Activated CD4-positive, CD25-positive, alpha-beta regulatory T cell treated with anti-CD3 and anti-CD28 coated beads, Interleukin-2, amount 50 U/mL, for 16 hours (primary cell): ENCODE data around the gene TKT.

ENCODE experiments used
- DNase-seq: peaks from one replicate; pipeline ENCODE4 v3.0.0-alpha.2; 2020; ENCODE audit warnings: low read depth, low spot score

Gene TKT

GRCh38 chr3:53181024-53181371 is 74.8 kb downstream of the TKT start:
- no peak for DNase-seq

DNA sequence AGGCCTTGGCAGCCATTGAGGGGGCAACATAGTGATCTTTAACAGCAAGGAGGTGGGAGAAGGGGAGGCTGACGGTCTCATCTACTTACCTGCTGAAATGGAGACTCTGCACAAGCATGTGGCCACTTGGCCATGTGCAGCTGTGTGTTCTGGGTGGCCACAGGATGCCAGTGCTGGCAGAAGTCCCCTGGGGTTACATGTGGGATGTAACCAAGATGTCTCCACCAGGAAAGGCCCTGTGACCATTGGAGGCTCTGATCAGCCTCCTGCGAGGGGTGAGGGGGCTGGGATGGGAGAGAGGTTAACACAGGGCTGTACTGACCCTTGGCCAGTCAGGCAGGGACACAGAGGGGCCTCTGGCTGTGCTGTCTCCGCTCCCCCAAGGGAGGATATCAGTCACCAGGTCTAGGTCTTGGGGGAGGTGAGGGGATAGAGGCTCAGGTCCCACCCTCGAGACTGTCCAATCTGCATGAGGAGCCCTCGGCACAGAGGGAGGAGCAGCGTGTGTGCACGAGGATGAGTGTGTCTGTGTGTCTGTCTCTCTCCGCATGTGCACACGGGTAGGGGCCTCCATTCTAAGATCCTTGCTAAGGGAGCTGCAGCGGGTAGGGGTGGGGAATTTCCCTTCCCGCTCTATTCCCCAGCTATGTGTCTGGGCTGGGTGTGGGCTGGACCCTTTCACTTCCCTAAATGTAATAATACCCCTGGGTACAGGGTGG is 75.4 kb downstream of the TKT start:
- no peak for DNase-seq

DNA sequence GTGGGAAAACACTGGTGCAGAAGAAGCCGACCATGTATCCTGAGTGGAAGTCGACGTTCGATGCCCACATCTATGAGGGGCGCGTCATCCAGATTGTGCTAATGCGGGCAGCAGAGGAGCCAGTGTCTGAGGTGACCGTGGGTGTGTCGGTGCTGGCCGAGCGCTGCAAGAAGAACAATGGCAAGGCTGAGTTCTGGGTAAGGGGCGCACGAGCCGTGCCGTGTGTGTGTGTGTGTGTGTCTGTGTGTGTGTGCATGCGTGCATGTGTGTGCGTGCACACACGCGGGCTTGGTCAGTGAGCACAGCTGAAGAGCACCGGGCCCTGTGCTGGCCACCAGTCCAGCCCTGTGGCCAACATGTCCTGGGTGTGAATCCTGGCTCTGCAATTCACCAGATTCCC is 76.2 kb downstream of the TKT start:
- no peak for DNase-seq

GRCh38 chr3:53178246-53178645 is 77.6 kb downstream of the TKT start:
- DNase-seq = no peak

GRCh38 chr3:53175613-53176540 is 79.9 kb downstream of the TKT start:
- DNase-seq = no peak
